GM06990 (cell line): ENCODE data around the gene CYB5B.

Experiments used
- DNase-seq: peaks from one replicate; pipeline ENCODE4 v3.0.0-alpha.2; 2011; ENCODE audit not compliant: insufficient read length; ENCODE audit errors: extremely low read depth
- H3K27me3 ChIP-seq: replicated peaks from 2 replicates; pipeline ENCODE4 v1.6.0; 2011; ENCODE audit warnings: low read length; ENCODE audit not compliant: control insufficient read depth, insufficient read depth
- H3K36me3 ChIP-seq: 2 replicates; pipeline ENCODE4 v1.5.1; 2011; ENCODE audit warnings: low read length; ENCODE audit not compliant: control insufficient read depth, insufficient read depth
- H3K4me3 ChIP-seq: replicated peaks from 2 replicates; pipeline ENCODE4 v1.5.1; 2011; ENCODE audit warnings: low read depth, mild to moderate bottlenecking, control low read depth, low read length
- TF ChIP-seq, protein P1 (sequence below): IDR thresholded peaks from 2 replicates; pipeline ENCODE4 v1.5.1; 2011; ENCODE audit warnings: low read length, control low read depth, mild to moderate bottlenecking, inconsistent platforms; ENCODE audit not compliant: insufficient read depth, poor library complexity, severe bottlenecking

CYB5B gene

GRCh38 chr16:69509125-69509524 is 84.7 kb downstream of the CYB5B start:
- DNase-seq: no peak
- TF ChIP-seq, protein P1, sequence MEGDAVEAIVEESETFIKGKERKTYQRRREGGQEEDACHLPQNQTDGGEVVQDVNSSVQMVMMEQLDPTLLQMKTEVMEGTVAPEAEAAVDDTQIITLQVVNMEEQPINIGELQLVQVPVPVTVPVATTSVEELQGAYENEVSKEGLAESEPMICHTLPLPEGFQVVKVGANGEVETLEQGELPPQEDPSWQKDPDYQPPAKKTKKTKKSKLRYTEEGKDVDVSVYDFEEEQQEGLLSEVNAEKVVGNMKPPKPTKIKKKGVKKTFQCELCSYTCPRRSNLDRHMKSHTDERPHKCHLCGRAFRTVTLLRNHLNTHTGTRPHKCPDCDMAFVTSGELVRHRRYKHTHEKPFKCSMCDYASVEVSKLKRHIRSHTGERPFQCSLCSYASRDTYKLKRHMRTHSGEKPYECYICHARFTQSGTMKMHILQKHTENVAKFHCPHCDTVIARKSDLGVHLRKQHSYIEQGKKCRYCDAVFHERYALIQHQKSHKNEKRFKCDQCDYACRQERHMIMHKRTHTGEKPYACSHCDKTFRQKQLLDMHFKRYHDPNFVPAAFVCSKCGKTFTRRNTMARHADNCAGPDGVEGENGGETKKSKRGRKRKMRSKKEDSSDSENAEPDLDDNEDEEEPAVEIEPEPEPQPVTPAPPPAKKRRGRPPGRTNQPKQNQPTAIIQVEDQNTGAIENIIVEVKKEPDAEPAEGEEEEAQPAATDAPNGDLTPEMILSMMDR: no peak
- H3K36me3 ChIP-seq: no peaks in the 10 kb centered on the region
- no peaks in the 10 kb centered on the region for H3K27me3 ChIP-seq
- no peak overlapping the region for H3K4me3 ChIP-seq

- TF ChIP-seq, protein P1: no peak
- Histone ChIP-seq H3K4me3 (no peak overlapping the region), H3K27me3 (no peaks in the 10 kb centered on the region), H3K36me3 (no peaks in the 10 kb centered on the region)
- no peak for DNase-seq
Measured at GRCh38 chr16:69511651-69512050, 87.2 kb downstream of the CYB5B start.

- DNase-seq: no peak
Measured at GRCh38 chr16:69513180-69513966, 89.0 kb downstream of the CYB5B start.

DNA sequence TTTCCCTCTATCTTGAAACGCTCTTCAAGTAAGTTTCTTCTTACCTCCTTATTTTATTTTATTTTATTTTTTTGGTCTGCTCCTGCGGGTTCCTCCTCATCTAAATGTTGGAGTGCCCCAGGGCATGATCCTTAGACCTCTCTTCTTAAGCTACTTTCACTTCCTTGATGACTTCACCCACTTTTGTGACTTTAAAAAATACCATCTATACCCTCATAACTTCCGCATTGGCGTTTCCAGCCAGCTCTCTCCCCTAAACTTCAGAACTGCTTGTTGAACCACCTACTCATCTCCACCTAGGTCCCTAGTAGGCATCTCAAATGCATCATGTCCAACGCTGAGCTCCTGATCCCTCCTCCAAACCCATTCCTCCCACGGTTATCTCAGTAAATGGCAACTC is 89.9 kb downstream of the CYB5B start:
- TF ChIP-seq, protein P1: no peak
- H3K4me3 ChIP-seq: no peak overlapping the region
- DNase-seq: no peak
- no peaks in the 10 kb centered on the region for H3K36me3 ChIP-seq
- no peaks in the 10 kb centered on the region for H3K27me3 ChIP-seq

More at GRCh38 chr16:69513180-69513966, 89.0 kb downstream of the CYB5B start:
- H3K36me3 ChIP-seq: no peaks in the 10 kb centered on the region
- TF ChIP-seq, protein P1: no peak
- no peaks in the 10 kb centered on the region for H3K27me3 ChIP-seq
- H3K4me3 ChIP-seq: no peak overlapping the region
